ENCODE data around the gene RAPGEF6. TPM values are rescaled to one million over a fixed set of nuclear protein-coding genes. Genes with fewer than 3 reads are reported as not detected.

Gene RAPGEF6
- total RNA-seq, 1 experiment from 2014 or later: 9.7 TPM

GRCh38 chr5:131389096-131389868 is 245.7 kb downstream of the RAPGEF6 start:
- Histone ChIP-seq H3K27me3 (ENCODE audit: low read length) (no peaks in the 10 kb centered on the region), H3K4me2 (ENCODE audit: low read length) (no peak overlapping the region), H3K36me3 (ENCODE audit: low read depth, low read length) (peaks cover 12% of the 10 kb centered on the region), H2AFZ (ENCODE audit: low read length) (no peak overlapping the region), H3K9me3 (ENCODE audit: low read length) (no peaks in the 10 kb centered on the region), H3K4me1 (ENCODE audit: insufficient read depth, low read length) (peaks cover 8% of the 10 kb centered on the region; the same call in 1 of the 2 replicates), H3F3A (ENCODE audit: low read length, unreplicated experiment) (no peaks in the 10 kb centered on the region), H3K79me2 (ENCODE audit: low read length) (no peaks in the 10 kb centered on the region), H3K27ac (ENCODE audit: low read length) (no peak overlapping the region), H3K9me2 (replicated peaks; ENCODE audit: low read length) (no peaks in the 10 kb centered on the region), H3K9ac (ENCODE audit: low read length) (no peak overlapping the region), H4K20me1 (ENCODE audit: low read length) (no peaks in the 10 kb centered on the region), H3K4me3 (ENCODE audit: low read length) (no peak overlapping the region)
- DNase-seq: no peak
- POLR2A ChIA-PET (ENCODE audit: unreplicated experiment): no interaction called here
- intact Hi-C loops (cut with micrococcal nuclease): loop anchor here (10.0 kb wide), 1 partner anchor 224 kb away; the partner anchor contains the start of gene HINT1
- TF ChIP-seq EZH2phosphoT487 (IDR thresholded peaks at IDR 0.05; ENCODE audit: borderline replicate concordance, low read length) (no peak), EZH2 (IDR thresholded peaks at IDR 0.05; ENCODE audit: low read length, unreplicated experiment) (no peak), CTCF (conservative IDR thresholded peaks at IDR 0.05; ENCODE audit: low read depth, low read length) (no peak)
- BruUV-seq (replicated peaks): no TSS peak
- CTCF ChIA-PET: no interaction called here
- no peak for ATAC-seq

- Histone ChIP-seq H3K36me3 (ENCODE audit: low read depth, low read length) (peaks cover 3% of the 10 kb centered on the region), H3K4me3 (ENCODE audit: low read length) (no peak overlapping the region), H3K9me2 (replicated peaks; ENCODE audit: low read length) (no peaks in the 10 kb centered on the region), H3K4me2 (ENCODE audit: low read length) (no peak overlapping the region), H3K9me3 (ENCODE audit: low read length) (no peaks in the 10 kb centered on the region), H3K9ac (ENCODE audit: low read length) (no peak overlapping the region), H3F3A (ENCODE audit: low read length, unreplicated experiment) (no peaks in the 10 kb centered on the region), H3K4me1 (ENCODE audit: insufficient read depth, low read length) (peaks cover 8% of the 10 kb centered on the region; the same call in 1 of the 2 replicates), H3K27me3 (ENCODE audit: low read length) (no peaks in the 10 kb centered on the region), H3K27ac (ENCODE audit: low read length) (no peak overlapping the region), H3K79me2 (ENCODE audit: low read length) (no peaks in the 10 kb centered on the region), H4K20me1 (ENCODE audit: low read length) (no peaks in the 10 kb centered on the region), H2AFZ (ENCODE audit: low read length) (no peak overlapping the region)
- intact Hi-C loops (cut with micrococcal nuclease): loop anchor here (10.0 kb wide), 1 partner anchor 222 kb away; the partner anchor contains the start of gene HINT1
- POLR2A ChIA-PET (ENCODE audit: unreplicated experiment): no interaction called here
- no peak for DNase-seq
- ATAC-seq: no peak
- CTCF ChIA-PET: interaction anchor here (0.6 kb wide), 1 partner anchor 224 kb away, joined by 3 read pairs; no protein-coding TSS in a partner anchor
- TF ChIP-seq EZH2phosphoT487 (IDR thresholded peaks at IDR 0.05; ENCODE audit: borderline replicate concordance, low read length): no peak
- no TSS peak for BruUV-seq (replicated peaks)
Measured at GRCh38 chr5:131387255-131387654, 247.8 kb downstream of the RAPGEF6 start.

DNA sequence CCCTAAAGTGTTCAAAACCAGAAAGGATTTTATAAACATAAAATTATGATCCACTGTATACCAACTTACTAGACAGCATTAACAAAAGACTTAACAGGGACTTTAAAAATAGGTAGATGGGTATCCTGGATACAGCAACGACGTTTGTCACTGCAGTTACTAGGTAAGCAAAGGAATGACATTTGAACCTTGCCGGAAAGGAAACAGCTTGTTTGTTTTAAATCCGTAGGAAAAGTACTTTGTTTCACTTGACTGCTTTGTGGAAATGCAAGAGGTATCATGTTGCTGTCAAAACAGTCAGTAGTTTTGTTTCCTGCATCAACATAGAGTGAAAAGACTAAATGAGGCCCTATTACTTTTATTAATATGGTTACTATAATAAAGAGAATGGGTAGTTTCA is 248.2 kb downstream of the RAPGEF6 start:
- H3F3A ChIP-seq (ENCODE audit: low read length, unreplicated experiment): no peaks in the 10 kb centered on the region
- TF ChIP-seq EZH2 (IDR thresholded peaks at IDR 0.05; ENCODE audit: low read length, unreplicated experiment) (no peak), CTCF (conservative IDR thresholded peaks at IDR 0.05; ENCODE audit: low read depth, low read length) (no peak), EZH2phosphoT487 (IDR thresholded peaks at IDR 0.05; ENCODE audit: borderline replicate concordance, low read length) (no peak)
- no peaks in the 10 kb centered on the region for H3K9me2 ChIP-seq (replicated peaks; ENCODE audit: low read length)
- peak; percentile 35 for DNase-seq
- H3K36me3 ChIP-seq (ENCODE audit: low read depth, low read length): peaks cover 3% of the 10 kb centered on the region; the same call in 1 of the 2 replicates
- intact Hi-C loops (cut with micrococcal nuclease): loop anchor here (10.0 kb wide), 1 partner anchor 222 kb away; the partner anchor contains the start of gene HINT1
- peak; percentile 76 for ATAC-seq
- no peak overlapping the region for H3K9ac ChIP-seq (ENCODE audit: low read length)
- no peak overlapping the region for H3K4me2 ChIP-seq (ENCODE audit: low read length)
- no peak overlapping the region for H2AFZ ChIP-seq (ENCODE audit: low read length)
- H3K9me3 ChIP-seq (ENCODE audit: low read length): no peaks in the 10 kb centered on the region
- H3K79me2 ChIP-seq (ENCODE audit: low read length): no peaks in the 10 kb centered on the region
- H3K4me1 ChIP-seq (ENCODE audit: insufficient read depth, low read length): peaks cover 8% of the 10 kb centered on the region; the same call in 1 of the 2 replicates
- no peaks in the 10 kb centered on the region for H4K20me1 ChIP-seq (ENCODE audit: low read length)
- ChIA-PET CTCF (interaction anchor here (0.6 kb wide), 1 partner anchor 223 kb away, joined by 3 read pairs; no protein-coding TSS in a partner anchor), POLR2A (ENCODE audit: unreplicated experiment) (no interaction called here)
- no peak overlapping the region; the same call in 1 of the 2 replicates for H3K27ac ChIP-seq (ENCODE audit: low read length)
- no peak overlapping the region for H3K4me3 ChIP-seq (ENCODE audit: low read length)
- H3K27me3 ChIP-seq (ENCODE audit: low read length): no peaks in the 10 kb centered on the region
- BruUV-seq (replicated peaks): no TSS peak
